Measurements from ENCODE around the gene LDLR. TPM values are rescaled to one million over a fixed set of nuclear protein-coding genes. Genes with fewer than 3 reads are reported as not detected.
A peak's percentile ranks its signal among the peaks of the same experiment; 100 is the strongest.

LDLR gene
- total and polyA plus RNA-seq, 3 donors from 2014 or later: 12.5 to 20.1 (median 19.0) TPM

DNA sequence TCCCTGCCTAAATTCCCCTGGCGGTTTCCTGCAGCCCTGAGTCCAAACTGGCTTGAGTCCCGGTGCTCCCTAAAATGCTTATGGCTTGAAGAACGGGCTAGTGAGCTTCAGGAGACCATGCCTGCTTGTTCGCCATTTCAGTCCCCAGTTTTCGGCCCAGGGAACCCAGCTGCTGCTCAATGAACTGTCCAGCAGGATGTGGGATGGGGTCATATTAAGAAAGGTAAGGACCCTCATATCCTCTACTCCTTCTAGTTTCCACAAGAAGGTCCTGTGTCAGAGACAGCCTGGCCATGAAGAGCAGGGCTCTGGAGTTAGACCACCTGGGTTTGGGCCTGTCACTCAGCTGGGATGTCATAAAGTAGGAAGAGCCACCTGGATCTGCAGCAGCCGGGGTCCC, 83.3 kb downstream of the LDLR start:
- TF ChIP-seq, protein P1, sequence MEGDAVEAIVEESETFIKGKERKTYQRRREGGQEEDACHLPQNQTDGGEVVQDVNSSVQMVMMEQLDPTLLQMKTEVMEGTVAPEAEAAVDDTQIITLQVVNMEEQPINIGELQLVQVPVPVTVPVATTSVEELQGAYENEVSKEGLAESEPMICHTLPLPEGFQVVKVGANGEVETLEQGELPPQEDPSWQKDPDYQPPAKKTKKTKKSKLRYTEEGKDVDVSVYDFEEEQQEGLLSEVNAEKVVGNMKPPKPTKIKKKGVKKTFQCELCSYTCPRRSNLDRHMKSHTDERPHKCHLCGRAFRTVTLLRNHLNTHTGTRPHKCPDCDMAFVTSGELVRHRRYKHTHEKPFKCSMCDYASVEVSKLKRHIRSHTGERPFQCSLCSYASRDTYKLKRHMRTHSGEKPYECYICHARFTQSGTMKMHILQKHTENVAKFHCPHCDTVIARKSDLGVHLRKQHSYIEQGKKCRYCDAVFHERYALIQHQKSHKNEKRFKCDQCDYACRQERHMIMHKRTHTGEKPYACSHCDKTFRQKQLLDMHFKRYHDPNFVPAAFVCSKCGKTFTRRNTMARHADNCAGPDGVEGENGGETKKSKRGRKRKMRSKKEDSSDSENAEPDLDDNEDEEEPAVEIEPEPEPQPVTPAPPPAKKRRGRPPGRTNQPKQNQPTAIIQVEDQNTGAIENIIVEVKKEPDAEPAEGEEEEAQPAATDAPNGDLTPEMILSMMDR (IDR thresholded peaks at IDR 0.05): no peak
- TF ChIP-seq POLR2A (IDR thresholded peaks at IDR 0.05): no peak
- intact Hi-C loops (cut with DNase I; ENCODE audit: low total_unique reads): no loop called here
- Histone ChIP-seq H3K27ac (peak overlapping the region in 1 of 2 donors; percentile 15), H3K27me3 (no peaks in the 10 kb centered on the region), H3K4me1 (no peaks in the 10 kb centered on the region), H3K4me3 (no peak overlapping the region), H3K36me3 (ENCODE audit: low read depth, missing control alignments) (no peaks in the 10 kb centered on the region), H3K9me3 (no peaks in the 10 kb centered on the region)
- no peak for DNase-seq
- 73% methylated on average over 6 of the region's 6 CpGs; no CpG with 5 or more reads in 1 of the 2 donors for WGBS, 2 donors

DNA sequence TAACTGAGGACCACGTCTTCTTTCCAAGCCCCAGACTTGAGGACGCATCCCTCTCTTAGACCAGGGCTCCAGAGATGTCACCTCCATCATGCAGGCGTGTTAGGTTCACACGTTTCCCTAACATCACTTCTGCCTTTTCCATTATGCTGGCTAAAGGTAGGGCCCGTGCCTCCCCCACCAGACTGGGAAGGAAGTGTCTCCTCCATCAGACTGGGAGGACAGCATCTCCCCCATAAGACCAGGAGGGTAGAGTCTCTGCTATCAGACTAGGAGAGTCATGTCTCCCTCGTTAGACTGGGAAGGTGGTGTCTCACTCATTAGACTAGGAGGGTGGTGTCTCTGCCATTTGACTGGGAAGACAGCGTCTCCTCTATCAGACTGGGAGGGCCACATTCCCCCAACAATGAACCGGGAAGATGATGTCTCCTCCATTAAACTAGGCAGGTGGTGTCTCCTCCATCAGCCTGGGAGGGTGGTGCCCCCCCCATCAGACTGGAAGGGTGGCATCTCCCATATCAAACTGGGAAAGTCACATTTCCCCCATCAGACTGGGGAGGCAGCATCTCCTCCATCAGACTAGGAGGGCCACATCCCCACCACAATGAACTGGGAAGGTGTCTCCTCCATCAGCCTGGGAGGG, 84.4 kb downstream of the LDLR start:
- Histone ChIP-seq H3K9me3 (no peaks in the 10 kb centered on the region), H3K27me3 (no peaks in the 10 kb centered on the region), H3K4me3 (no peak overlapping the region), H3K4me1 (no peaks in the 10 kb centered on the region), H3K36me3 (ENCODE audit: low read depth, missing control alignments) (no peaks in the 10 kb centered on the region), H3K27ac (no peak overlapping the region)
- DNase-seq: no peak
- TF ChIP-seq, protein P1 (IDR thresholded peaks at IDR 0.05): no peak
- TF ChIP-seq POLR2A (IDR thresholded peaks at IDR 0.05): no peak
- 79 to 83% methylated on average over 6 to 8 of the region's 8 CpGs for WGBS, 2 donors
- intact Hi-C loops (cut with DNase I; ENCODE audit: low total_unique reads): no loop called here

DNA sequence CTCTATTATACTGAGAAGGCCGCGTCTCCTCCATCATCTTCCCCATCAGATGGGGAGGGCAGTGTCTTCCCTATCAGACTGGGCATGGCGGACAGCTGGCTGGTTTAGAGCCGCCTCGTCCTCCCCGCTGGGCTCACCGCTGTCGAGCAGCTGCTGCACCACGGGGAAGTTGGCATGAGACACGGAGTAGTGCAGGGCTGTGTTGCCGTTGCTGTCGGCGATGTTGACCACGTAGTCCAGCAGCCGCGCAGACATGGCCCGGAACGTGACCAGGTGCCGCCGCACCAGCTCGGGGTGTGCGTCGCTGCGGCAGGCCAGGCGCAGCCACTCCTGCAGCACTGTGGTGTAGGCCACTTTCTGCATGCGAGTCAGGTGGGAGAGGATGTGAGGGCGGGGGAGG, 85.1 kb downstream of the LDLR start:
- intact Hi-C loops (cut with DNase I; ENCODE audit: low total_unique reads): no loop called here
- H3K9me3 ChIP-seq: no peaks in the 10 kb centered on the region
- peaks cover 2% of the 10 kb centered on the region for H3K4me1 ChIP-seq
- H3K27ac ChIP-seq: no peak overlapping the region
- WGBS, 2 donors: 97 to 99% methylated on average over 26 to 27 of the region's 27 CpGs
- no peak for DNase-seq
- H3K36me3 ChIP-seq (ENCODE audit: low read depth, missing control alignments): no peaks in the 10 kb centered on the region
- TF ChIP-seq, protein P1 (IDR thresholded peaks at IDR 0.05): no peak
- TF ChIP-seq POLR2A (IDR thresholded peaks at IDR 0.05): no peak
- no peaks in the 10 kb centered on the region for H3K27me3 ChIP-seq
- no peak overlapping the region for H3K4me3 ChIP-seq

DNA sequence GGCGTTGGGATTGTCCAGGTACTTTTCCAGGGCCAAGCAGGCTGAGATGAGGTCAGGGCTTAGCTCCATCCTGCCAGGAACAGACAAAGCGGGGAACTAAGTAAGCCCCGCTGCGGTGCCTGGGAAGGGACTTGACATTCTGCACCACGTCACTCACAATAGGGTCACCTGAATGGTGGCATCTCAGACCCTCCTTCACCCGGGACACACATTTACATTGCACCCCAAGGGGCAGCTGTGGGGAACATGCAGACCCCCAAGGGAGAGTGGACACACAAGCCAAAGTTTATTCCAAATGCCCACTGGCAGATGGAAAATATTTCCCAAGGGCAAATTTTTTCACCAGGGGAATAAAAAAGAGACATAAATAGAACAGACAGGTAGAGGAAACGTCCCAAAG, 86.7 kb downstream of the LDLR start:
- no peaks in the 10 kb centered on the region for H3K9me3 ChIP-seq
- peaks cover 8% of the 10 kb centered on the region for H3K4me1 ChIP-seq
- H3K27me3 ChIP-seq: no peaks in the 10 kb centered on the region
- H3K4me3 ChIP-seq: no peak overlapping the region
- 87 to 88% methylated on average over 7 of the region's 7 CpGs for WGBS, 2 donors
- TF ChIP-seq, protein P1 (IDR thresholded peaks at IDR 0.05): no peak
- TF ChIP-seq POLR2A (IDR thresholded peaks at IDR 0.05): no peak
- no peak for DNase-seq
- intact Hi-C loops (cut with DNase I; ENCODE audit: low total_unique reads): no loop called here
- H3K27ac ChIP-seq: no peak overlapping the region
- H3K36me3 ChIP-seq (ENCODE audit: low read depth, missing control alignments): no peaks in the 10 kb centered on the region
